Stimulated activated CD4-positive, alpha-beta T cell treated with anti-CD3 and anti-CD28 coated beads, Interleukin-4, amount 100 ng/mL, for 1 hour (primary cell): ENCODE results near the gene TNFRSF12A.
"Not testable (repeated sequence)": the region's sequence is repeated elsewhere in the genome, so short reads cannot be mapped to it uniquely, and the experiment has no call there.

ENCODE experiments used
- DNase-seq: peaks from one replicate; pipeline ENCODE4 v3.0.0-alpha.2; 2020

The TNFRSF12A gene

GRCh38 chr16:3051494-3051893, 31.3 kb downstream of the TNFRSF12A start:
- no peak for DNase-seq

- not testable (repeated sequence) for DNase-seq
Measured at GRCh38 chr16:3052571-3053329, 32.6 kb downstream of the TNFRSF12A start.

DNA sequence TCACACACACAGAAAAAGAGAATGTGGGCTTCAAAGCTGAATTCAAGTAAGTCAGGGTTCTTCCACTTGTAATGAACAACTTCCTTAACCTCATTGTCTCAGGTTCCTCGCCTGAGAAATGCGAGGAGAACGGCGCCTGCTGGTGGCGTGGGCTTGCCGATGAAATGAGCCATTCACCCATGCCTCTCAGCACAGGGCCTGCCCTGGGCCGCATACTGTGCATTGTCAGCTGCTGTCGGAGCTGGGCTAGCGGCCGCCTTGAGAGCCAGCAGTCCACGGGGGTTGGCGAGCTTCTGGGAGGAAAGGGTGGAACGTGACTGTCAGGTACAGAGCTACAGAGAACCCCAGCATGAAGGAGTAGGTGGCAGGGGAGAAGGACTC, 33.2 kb downstream of the TNFRSF12A start:
- not testable (repeated sequence) for DNase-seq

DNA sequence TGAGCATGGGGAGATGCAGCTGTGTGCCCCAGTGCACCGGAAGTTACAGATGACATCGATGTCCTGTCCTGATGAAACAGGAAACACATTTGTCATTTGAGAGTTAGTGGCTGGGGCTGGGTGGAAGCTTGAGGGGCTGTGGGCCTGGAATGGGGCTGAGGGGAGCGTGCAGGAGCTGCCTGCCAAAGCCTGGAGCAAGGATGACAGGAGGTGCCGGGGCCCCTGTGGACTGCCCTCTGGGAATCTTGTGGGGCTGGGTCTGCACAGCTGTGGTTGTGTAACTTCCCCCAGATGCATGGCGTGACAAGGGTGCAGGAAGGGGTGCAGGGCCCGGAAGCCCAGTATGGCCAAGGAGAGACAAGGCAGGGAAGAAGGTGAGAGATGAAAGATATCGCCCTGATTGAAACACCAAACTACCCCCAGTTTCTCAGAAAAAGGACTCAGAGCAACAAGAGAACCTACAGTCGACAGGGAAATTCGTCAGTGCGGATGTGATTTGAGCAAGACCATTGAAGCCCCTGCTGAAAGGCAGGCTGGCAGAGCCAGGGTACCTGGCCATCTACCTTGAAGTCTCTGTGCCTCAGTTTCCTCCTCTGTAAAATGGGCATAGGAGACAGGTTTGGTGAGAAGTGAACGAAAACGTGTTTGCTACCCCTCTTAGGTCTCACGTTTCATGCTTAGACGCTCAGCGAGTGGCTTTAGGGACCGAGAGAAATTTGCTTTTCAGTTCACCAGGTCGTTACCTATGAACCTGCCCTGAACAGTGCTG, 35.0 kb downstream of the TNFRSF12A start:
- DNase-seq, result no peak

- DNase-seq, result not testable (repeated sequence)
Measured at GRCh38 chr16:3055734-3056115, 35.6 kb downstream of the TNFRSF12A start.

GRCh38 chr16:3056336-3057180, 36.4 kb downstream of the TNFRSF12A start:
- no peak for DNase-seq

- DNase-seq, result no peak
Measured at GRCh38 chr16:3057181-3058138, 37.3 kb downstream of the TNFRSF12A start.

GRCh38 chr16:3058139-3059030, 38.2 kb downstream of the TNFRSF12A start:
- peak; percentile 57 for DNase-seq

GRCh38 chr16:3059041-3059722, 39.0 kb downstream of the TNFRSF12A start:
- DNase-seq, result peak; percentile 87

DNA sequence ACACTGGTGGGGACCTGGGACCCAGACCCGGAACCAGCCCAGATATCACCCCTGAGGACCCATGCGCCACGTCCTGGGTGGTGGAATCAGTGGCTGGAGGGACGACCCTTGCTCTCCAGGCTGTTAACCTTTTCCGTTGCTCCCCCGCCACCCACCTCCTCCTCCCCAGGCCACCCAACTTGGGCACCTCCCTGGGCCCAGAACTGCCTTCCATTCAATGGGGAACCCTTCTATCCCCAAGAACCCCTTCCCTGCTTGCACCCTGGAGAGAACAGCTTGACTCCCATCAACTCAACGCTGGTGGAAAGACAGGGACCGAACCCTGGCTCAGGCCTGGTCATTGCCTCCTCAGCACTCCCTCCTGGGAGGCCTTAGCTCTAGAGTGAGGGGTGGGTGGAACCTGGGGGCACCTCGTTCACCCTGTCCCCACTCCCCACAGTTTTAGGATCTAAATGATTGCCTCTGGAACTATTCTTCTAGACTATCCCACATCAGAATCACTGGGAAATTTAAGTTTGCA, 39.6 kb downstream of the TNFRSF12A start:
- DNase-seq, result no peak

- no peak for DNase-seq
Measured at GRCh38 chr16:3060339-3061127, 40.4 kb downstream of the TNFRSF12A start.

- no peak for DNase-seq
Measured at GRCh38 chr16:3062553-3062952, 42.4 kb downstream of the TNFRSF12A start.

- DNase-seq, result no peak
Measured at GRCh38 chr16:3063625-3064386, 43.6 kb downstream of the TNFRSF12A start.

- DNase-seq, result peak; percentile 71
Measured at GRCh38 chr16:3065069-3065741, 45.0 kb downstream of the TNFRSF12A start, which contains the start of gene IL32. Gene IL32, plus strand, starts transcription at chr16:3065640. Its CDS starts 172 bp downstream, at chr16:3065812.

- DNase-seq, result peak; percentile 38
Measured at GRCh38 chr16:3065742-3066439, 45.7 kb downstream of the TNFRSF12A start.

GRCh38 chr16:3066440-3066748, 46.2 kb downstream of the TNFRSF12A start:
- no peak for DNase-seq

DNA sequence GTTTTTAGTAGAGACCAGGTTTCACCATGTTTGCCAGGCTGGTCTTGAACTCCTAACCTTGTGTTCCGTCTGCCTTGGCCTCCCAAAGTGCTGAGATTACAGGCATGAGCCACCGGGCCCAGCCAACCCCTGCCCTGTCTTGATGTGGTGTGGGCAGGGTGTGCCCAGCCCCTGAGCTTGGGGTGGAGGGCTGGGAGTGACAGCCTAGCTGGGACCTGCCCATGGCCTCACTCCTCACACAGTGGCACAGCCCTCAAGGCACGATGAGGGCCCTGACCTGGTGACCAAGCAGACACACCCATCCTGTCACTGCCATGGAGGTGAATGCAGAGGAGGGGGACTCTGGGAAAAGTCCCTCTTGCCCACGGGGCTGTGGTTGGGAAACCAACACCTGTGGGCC, 48.3 kb downstream of the TNFRSF12A start:
- DNase-seq, result no peak
